ENCODE results near the gene IPPK. TPM values are rescaled to one million over a fixed set of nuclear protein-coding genes. Genes with fewer than 3 reads are reported as not detected.
A peak's percentile ranks its signal among the peaks of the same experiment; 100 is the strongest.

The IPPK gene
- total RNA-seq, 4 donors from 2014 or later = 6.8 to 11.4 (median 7.5) TPM

DNA sequence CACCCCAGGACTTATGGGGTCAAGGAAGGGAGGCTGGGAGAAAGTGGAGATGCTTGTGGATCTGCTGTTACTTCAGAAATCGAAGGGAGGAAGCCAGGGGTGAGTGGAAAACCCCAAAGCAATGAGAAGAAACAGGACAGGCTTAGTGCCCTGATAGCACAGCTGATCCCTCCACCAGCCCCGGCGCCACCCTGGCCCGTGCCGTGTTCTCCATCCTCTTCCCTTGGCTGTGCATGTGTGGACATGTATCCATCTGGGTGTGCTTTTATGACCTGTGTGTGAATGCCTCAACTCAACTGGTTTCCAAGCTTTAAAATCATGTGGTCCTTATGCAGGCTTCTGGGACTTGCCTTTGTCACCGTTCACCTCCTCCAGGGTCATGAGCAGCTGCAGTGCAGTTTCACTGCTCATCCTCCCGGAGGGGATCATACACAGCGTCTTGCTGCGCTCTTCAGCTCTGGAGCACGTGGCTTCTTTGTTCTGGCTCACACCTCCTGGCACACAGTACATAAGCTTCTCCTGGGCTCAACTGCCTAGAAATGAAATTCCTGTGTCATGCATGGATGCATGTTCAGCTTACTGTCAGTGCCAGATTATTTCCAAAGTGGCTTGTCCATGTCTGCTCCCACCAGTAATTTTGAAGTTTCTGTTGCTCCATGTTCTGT lies 58.2 kb downstream of the IPPK start:
- H3K27me3 ChIP-seq = no peaks in the 10 kb centered on the region
- intact Hi-C loops (cut with DNase I; ENCODE audit: low total_unique reads) (no loop called here), in situ Hi-C loops (cut with MboI; ENCODE audit: low sequenced_read_pairs in 4 of 4) (loop anchor here in 1 of 4 donors (25.0 kb wide), 1 partner anchor 99 kb away; no protein-coding TSS in a partner anchor)
- no peak for DNase-seq
- H3K27ac ChIP-seq = peak overlapping the region in 2 of 4 donors; percentile 37 to 74
- no peak overlapping the region for H3K4me3 ChIP-seq
- H3K9me3 ChIP-seq = no peaks in the 10 kb centered on the region
- peaks cover 0 to 25% of the 10 kb centered on the region in 2 donors for H3K36me3 ChIP-seq
- TF ChIP-seq, protein P1, sequence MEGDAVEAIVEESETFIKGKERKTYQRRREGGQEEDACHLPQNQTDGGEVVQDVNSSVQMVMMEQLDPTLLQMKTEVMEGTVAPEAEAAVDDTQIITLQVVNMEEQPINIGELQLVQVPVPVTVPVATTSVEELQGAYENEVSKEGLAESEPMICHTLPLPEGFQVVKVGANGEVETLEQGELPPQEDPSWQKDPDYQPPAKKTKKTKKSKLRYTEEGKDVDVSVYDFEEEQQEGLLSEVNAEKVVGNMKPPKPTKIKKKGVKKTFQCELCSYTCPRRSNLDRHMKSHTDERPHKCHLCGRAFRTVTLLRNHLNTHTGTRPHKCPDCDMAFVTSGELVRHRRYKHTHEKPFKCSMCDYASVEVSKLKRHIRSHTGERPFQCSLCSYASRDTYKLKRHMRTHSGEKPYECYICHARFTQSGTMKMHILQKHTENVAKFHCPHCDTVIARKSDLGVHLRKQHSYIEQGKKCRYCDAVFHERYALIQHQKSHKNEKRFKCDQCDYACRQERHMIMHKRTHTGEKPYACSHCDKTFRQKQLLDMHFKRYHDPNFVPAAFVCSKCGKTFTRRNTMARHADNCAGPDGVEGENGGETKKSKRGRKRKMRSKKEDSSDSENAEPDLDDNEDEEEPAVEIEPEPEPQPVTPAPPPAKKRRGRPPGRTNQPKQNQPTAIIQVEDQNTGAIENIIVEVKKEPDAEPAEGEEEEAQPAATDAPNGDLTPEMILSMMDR (IDR thresholded peaks at IDR 0.05 in 4 of 5, conservative IDR thresholded peaks at IDR 0.05 in 1 of 5) = no peak
- TF ChIP-seq POLR2A (IDR thresholded peaks at IDR 0.05) = no peak
- H3K4me1 ChIP-seq = peaks cover 12 to 26% of the 10 kb centered on the region in 2 donors
- peak in 1 of 2 donors; percentile 20 for ATAC-seq

DNA sequence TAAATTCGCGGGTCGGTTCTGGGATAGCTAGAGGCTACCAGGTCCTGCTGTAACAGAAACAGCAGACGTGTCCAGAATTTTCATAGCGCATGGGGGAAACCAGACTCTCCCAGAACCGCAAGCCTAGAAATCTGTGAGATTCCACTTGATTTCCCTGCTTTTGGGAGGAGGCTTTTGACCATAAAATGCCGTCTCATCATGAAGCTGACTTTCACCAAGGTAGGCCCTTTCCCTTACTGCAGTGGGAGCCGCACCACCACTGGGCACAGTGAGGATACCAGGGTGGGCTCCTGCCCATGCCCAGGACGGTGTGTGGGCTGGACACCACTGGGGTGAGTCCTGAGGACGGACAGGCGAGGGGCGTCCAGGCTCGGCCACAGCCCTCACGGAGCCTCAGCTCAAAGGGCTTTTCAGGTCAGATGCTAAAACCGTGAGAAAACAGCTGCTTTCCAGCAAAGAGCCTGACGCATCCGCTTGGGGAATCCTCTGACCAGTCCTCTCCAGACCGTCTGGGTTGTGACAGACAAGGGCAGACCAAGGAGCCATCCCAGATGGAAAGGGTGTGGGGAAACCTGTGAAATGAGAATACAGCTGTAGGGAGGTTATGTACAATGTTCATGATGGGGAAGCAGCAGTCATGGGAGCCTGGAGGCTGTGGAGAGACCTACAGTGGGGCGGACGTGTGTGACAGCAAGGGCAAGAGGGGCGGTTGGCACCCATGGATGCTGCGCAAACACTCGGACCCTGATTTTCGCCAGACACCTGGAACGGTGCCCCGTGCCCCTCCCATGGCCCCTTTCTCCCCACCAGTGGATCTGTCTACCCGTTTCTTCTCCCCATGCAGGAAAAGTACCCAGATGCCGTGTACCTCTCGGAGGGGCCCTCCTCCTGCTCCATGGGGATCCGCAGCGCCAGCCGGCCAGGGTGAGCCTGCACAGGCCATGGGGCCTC lies 59.2 kb downstream of the IPPK start:
- Histone ChIP-seq H3K9me3 (no peaks in the 10 kb centered on the region), H3K4me3 (no peak overlapping the region), H3K27ac (peak overlapping the region; percentile 51 to 74 (median 61)), H3K36me3 (peaks cover 0 to 25% of the 10 kb centered on the region in 2 donors), H3K4me1 (peaks cover 13 to 26% of the 10 kb centered on the region in 2 donors), H3K27me3 (no peaks in the 10 kb centered on the region)
- intact Hi-C loops (cut with DNase I; ENCODE audit: low total_unique reads) (no loop called here), in situ Hi-C loops (cut with MboI; ENCODE audit: low sequenced_read_pairs in 4 of 4) (loop anchor here in 1 of 4 donors (25.0 kb wide), 1 partner anchor 98 kb away; no protein-coding TSS in a partner anchor)
- ATAC-seq (peak; percentile 63 to 65), DNase-seq (peak in 1 of 2 donors; percentile 49)
- TF ChIP-seq, protein P1 (IDR thresholded peaks at IDR 0.05 in 4 of 5, conservative IDR thresholded peaks at IDR 0.05 in 1 of 5) = no peak
- no peak for TF ChIP-seq POLR2A (IDR thresholded peaks at IDR 0.05)

DNA sequence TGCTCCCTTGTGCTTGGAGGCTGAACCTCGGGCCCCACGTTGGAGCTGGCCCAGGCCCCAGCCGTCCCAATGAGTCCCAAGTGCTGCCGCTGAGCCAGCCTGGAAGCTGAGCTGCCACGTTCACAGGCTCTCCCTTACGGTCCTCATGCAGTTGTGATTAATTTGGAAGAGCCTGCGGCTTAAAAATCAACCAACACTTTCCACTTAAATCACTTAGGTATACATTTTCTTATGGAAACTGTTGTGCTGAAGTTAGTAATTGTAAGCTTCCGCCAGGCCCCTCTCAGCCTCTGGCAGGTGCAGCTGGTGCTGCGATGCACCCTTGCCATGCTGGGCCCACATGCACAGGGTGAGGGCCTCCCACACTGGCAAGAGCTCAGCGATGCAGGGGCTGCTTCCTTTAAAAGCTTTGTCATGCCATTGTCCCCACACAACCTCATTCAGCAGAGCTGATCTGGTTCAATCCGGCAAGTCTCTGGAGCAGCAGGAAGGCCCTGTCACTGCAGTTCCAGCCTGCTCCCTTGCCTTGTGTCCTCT lies 61.0 kb downstream of the IPPK start:
- intact Hi-C loops (cut with DNase I; ENCODE audit: low total_unique reads) = no loop called here
- no peak for TF ChIP-seq POLR2A (IDR thresholded peaks at IDR 0.05)
- TF ChIP-seq, protein P1 (IDR thresholded peaks at IDR 0.05 in 4 of 5, conservative IDR thresholded peaks at IDR 0.05 in 1 of 5) = no peak

DNA sequence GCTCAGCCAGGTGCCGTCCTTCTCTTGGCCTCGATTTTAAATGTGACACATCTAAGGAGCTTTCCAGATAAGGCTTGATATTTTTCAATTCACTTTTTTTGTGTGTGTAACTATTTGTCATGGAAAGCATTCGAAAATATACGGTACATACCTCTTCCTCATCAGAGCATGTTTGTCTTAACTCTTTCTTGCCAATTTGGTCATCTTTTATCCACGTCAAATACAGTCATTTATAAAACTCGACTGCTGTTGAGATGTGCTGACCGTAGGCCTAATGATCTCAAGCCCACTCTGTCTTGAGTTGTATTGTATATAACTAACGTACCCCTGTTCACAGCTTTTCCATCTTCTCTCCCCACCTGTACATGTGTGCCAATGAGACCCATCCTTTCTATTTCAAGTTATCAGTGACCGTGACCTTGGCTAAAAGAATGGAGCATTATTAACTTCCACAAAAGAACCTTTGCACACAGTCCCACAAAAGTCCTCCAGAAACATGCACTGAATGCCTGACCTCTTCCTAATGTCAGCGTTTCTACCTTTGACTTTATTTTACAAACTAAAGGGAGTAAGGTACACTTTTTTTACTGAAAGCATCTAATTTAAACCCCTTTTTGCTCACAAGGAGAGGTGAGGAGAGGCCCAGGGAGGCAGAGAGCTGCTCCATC lies 61.6 kb downstream of the IPPK start:
- no peak for TF ChIP-seq POLR2A (IDR thresholded peaks at IDR 0.05)
- TF ChIP-seq, protein P1 (IDR thresholded peaks at IDR 0.05 in 4 of 5, conservative IDR thresholded peaks at IDR 0.05 in 1 of 5) = no peak
- Histone ChIP-seq H3K4me1 (peaks cover 13 to 26% of the 10 kb centered on the region in 2 donors), H3K36me3 (peaks cover 0 to 7% of the 10 kb centered on the region in 2 donors), H3K4me3 (no peak overlapping the region), H3K27ac (peak overlapping the region; percentile 34 to 74 (median 59)), H3K27me3 (no peaks in the 10 kb centered on the region), H3K9me3 (no peaks in the 10 kb centered on the region)
- in situ Hi-C loops (cut with MboI; ENCODE audit: low sequenced_read_pairs in 4 of 4) (loop anchor here in 1 of 4 donors (25.0 kb wide), 1 partner anchor 96 kb away; no protein-coding TSS in a partner anchor), intact Hi-C loops (cut with DNase I; ENCODE audit: low total_unique reads) (no loop called here)
- ATAC-seq = no peak
- no peak for DNase-seq

More for the DNA sequence above, 61.0 kb downstream of the IPPK start:
- no peaks in the 10 kb centered on the region for H3K27me3 ChIP-seq
- no peaks in the 10 kb centered on the region for H3K9me3 ChIP-seq
- no peak for DNase-seq
- in situ Hi-C loops (cut with MboI; ENCODE audit: low sequenced_read_pairs in 4 of 4) = loop anchor here in 1 of 4 donors (25.0 kb wide), 1 partner anchor 97 kb away; no protein-coding TSS in a partner anchor
- peaks cover 0 to 11% of the 10 kb centered on the region in 2 donors for H3K36me3 ChIP-seq
- H3K4me1 ChIP-seq = peaks cover 13 to 26% of the 10 kb centered on the region in 2 donors
- ATAC-seq = no peak
- peak overlapping the region; percentile 34 to 74 (median 59) for H3K27ac ChIP-seq
- no peak overlapping the region for H3K4me3 ChIP-seq

Measured in gastrocnemius medialis (tissue), 4 donors.